A375 (cell line): ENCODE measurements around the gene SPPL2A. TPM values are rescaled to one million over a fixed set of nuclear protein-coding genes. Genes with fewer than 3 reads are reported as not detected.

Experiments used
- small RNA-seq: library from RNA; depleted of rRNA; stranded (forward); fragments of <200 nt; gene quantifications from one replicate; pipeline ENCODE3, GENCODE V24; 2014
- total RNA-seq: library from RNA; depleted of rRNA; stranded (reverse); fragments of >200 nt; shearing (Covaris generic); gene quantifications from 2 replicates; pipeline ENCODE4 v1.2.3, GENCODE V29; 2014; rRNA removed

The SPPL2A gene
- 55.9 and 57.9 TPM in 2 replicates for total RNA-seq

GRCh38 chr15:50765195-50765967 is at the start of gene SPPL2A:
TSS of gene SPPL2A (minus strand) at chr15:50765706. CDS start at chr15:50765533, 173 bp downstream.

GRCh38 chr15:50686469-50687301 is 78.8 kb downstream of the SPPL2A start, which contains the start of gene TRPM7:
TSS of gene TRPM7 (minus strand) at chr15:50686797. CDS start at chr15:50686533, 264 bp downstream.

Small RNAs within 50 kb of the gene (small RNA-seq; reads per million reads assigned to genes)
- not detected for gene AC012100.1
- gene RN7SL354P = not detected

Other genes with a start within 250 kb of the SPPL2A start
- gene USP50, start 219.0 kb downstream of the SPPL2A start, total RNA-seq = not detected in 2 replicates
- 26.9 and 27.0 TPM in 2 replicates for gene TRPM7, start 78.9 kb downstream of the SPPL2A start, total RNA-seq
- 7.1 and 7.2 TPM in 2 replicates for gene AP4E1, start 143.0 kb upstream of the SPPL2A start, total RNA-seq